GM23338 (cell line): Measurements from ENCODE around the gene REEP1. TPM values are rescaled to one million over a fixed set of nuclear protein-coding genes. Genes with fewer than 3 reads are reported as not detected.

Source experiments
- ATAC-seq: fragments of 200-7000 bp; cut with Tn5 transposase; 3 replicates; pipeline ENCODE4 v1.9.1; 2020
- DNase-seq: peaks from one replicate; pipeline ENCODE4 v3.0.0-alpha.2; 2015; ENCODE audit warnings: low spot score
- H2AFZ ChIP-seq: fragments of 200-600 bp; sonication (generic); 2 replicates; pipeline ENCODE4 v1.8.0; 2016; ENCODE audit warnings: antibody characterized with exemption, mild to moderate bottlenecking, moderate library complexity
- H3F3A ChIP-seq: fragments of 200-600 bp; sonication (generic); replicated peaks from 2 replicates; pipeline ENCODE4 v1.8.0; 2017; ENCODE audit warnings: antibody characterized with exemption, mixed run types, low read depth
- H3K27ac ChIP-seq: fragments of 200-600 bp; sonication (generic); 2 replicates; pipeline ENCODE4 v1.6.1; 2016; ENCODE audit warnings: low read depth
- H3K27me3 ChIP-seq: fragments of 200-600 bp; sonication (generic); 2 replicates; pipeline ENCODE4 v1.8.0; 2016; ENCODE audit warnings: mild to moderate bottlenecking, mixed run types, moderate library complexity; ENCODE audit not compliant: insufficient read depth
- H3K36me3 ChIP-seq: fragments of 200-600 bp; sonication (generic); 2 replicates; pipeline ENCODE4 v1.8.0; 2016; ENCODE audit warnings: mild to moderate bottlenecking; ENCODE audit not compliant: insufficient read depth
- H3K4me1 ChIP-seq: fragments of 200-600 bp; sonication (generic); 2 replicates; pipeline ENCODE4 v1.8.0; 2016; ENCODE audit warnings: mild to moderate bottlenecking, moderate library complexity; ENCODE audit not compliant: insufficient read depth
- H3K4me2 ChIP-seq: fragments of 200-600 bp; sonication (generic); 2 replicates; pipeline ENCODE4 v1.7.1; 2017; ENCODE audit warnings: mixed run types
- H3K4me3 ChIP-seq: fragments of 200-600 bp; sonication (generic); 2 replicates; pipeline ENCODE4 v1.6.1; 2016; ENCODE audit warnings: mixed run types
- H3K79me2 ChIP-seq: fragments of 200-600 bp; sonication (generic); replicated peaks from 2 replicates; pipeline ENCODE4 v1.8.0; 2017; ENCODE audit warnings: mild to moderate bottlenecking; ENCODE audit not compliant: insufficient read depth
- H3K9me2 ChIP-seq: fragments of 200-600 bp; sonication (generic); 2 replicates; pipeline ENCODE4 v1.8.0; 2017; ENCODE audit not compliant: insufficient read depth
- H4K20me1 ChIP-seq: fragments of 200-600 bp; sonication (generic); replicated peaks from 2 replicates; pipeline ENCODE4 v1.8.0; 2017; ENCODE audit warnings: mild to moderate bottlenecking; ENCODE audit not compliant: insufficient read depth
- H3K27ac Mint-ChIP-seq: 2 replicates; pipeline ENCODE4 v1.8.0; 2020; ENCODE audit warnings: inconsistent platforms, mild to moderate bottlenecking, moderate library complexity, mixed read lengths
- H3K27me3 Mint-ChIP-seq: 3 replicates; pipeline ENCODE4 v1.8.0; 2022; ENCODE audit warnings: low read depth, mild to moderate bottlenecking, moderate library complexity, mixed read lengths, inconsistent platforms; ENCODE audit not compliant: insufficient read depth, poor library complexity
- H3K36me3 Mint-ChIP-seq: 3 replicates; pipeline ENCODE4 v1.8.0; 2021; ENCODE audit warnings: low read depth, mild to moderate bottlenecking, inconsistent platforms, moderate library complexity, mixed read lengths
- H3K4me1 Mint-ChIP-seq: 3 replicates; pipeline ENCODE4 v1.8.0; 2020; ENCODE audit warnings: mild to moderate bottlenecking, inconsistent platforms, mixed read lengths
- H3K4me3 Mint-ChIP-seq: 3 replicates; pipeline ENCODE4 v1.8.0; 2021; ENCODE audit warnings: moderate library complexity, mild to moderate bottlenecking, inconsistent platforms, mixed read lengths
- H3K9me3 Mint-ChIP-seq: 3 replicates; pipeline ENCODE4 v1.8.0; 2020; ENCODE audit warnings: moderate library complexity, mild to moderate bottlenecking, inconsistent platforms, mixed read lengths
- CREB1 ChIP-seq: fragments of 250-450 bp; sonication (Bioruptor Pico); IDR thresholded peaks from 2 replicates; pipeline ENCODE4 v1.5.0; 2020; ENCODE audit warnings: low read depth, mild to moderate bottlenecking, moderate library complexity
- CTCF ChIP-seq, 2 experiments: fragments of 200-600 bp in 1 of 2; sonication (generic) in 1 of 2; conservative IDR thresholded peaks; 2 replicates each; pipeline versions ENCODE4 v1.5.1 to v1.6.1; 2016 to 2017; ENCODE audit warnings: antibody characterized with exemption in 2 of 2, low read depth in 2 of 2, mild to moderate bottlenecking in 2 of 2, moderate library complexity in 1 of 2
- EZH2 ChIP-seq: fragments of 200-600 bp; sonication (generic); IDR thresholded peaks from one replicate; pipeline ENCODE4 v1.8.0; 2017; ENCODE audit warnings: antibody characterized with exemption, mild to moderate bottlenecking, low read depth; ENCODE audit not compliant: unreplicated experiment
- EZH2phosphoT487 ChIP-seq: fragments of 200-600 bp; sonication (generic); IDR thresholded peaks from one replicate; pipeline ENCODE4 v1.8.1; 2018; ENCODE audit warnings: antibody characterized with exemption; ENCODE audit not compliant: unreplicated experiment
- NANOG ChIP-seq: IDR thresholded peaks from 2 replicates; pipeline ENCODE4 v1.6.1; 2016; ENCODE audit warnings: antibody characterized with exemption, borderline replicate concordance
- POLR2AphosphoS5 ChIP-seq: IDR thresholded peaks from 2 replicates; pipeline ENCODE4 v1.6.1; 2016; ENCODE audit warnings: antibody characterized with exemption, low read depth
- REST ChIP-seq: IDR thresholded peaks from one replicate; pipeline ENCODE4 v1.6.1; 2018; ENCODE audit warnings: antibody characterized with exemption; ENCODE audit not compliant: unreplicated experiment
- STAT1 ChIP-seq: IDR thresholded peaks from one replicate; pipeline ENCODE4 v1.6.1; 2016; ENCODE audit warnings: antibody characterized with exemption; ENCODE audit not compliant: unreplicated experiment
- ZNF462 ChIP-seq: fragments of 250-450 bp; sonication (Bioruptor Pico); IDR thresholded peaks from 2 replicates; pipeline ENCODE4 v1.5.0; 2020; ENCODE audit warnings: mild to moderate bottlenecking, moderate library complexity
- polyA plus RNA-seq: library from polyadenylated mRNA; unstranded; fragments of >200 nt; fragmentation: Nextera tagmentation; extraction: Ambion mirVana; gene quantifications from 2 replicates; pipeline ENCODE4 v1.2.1, GENCODE V29; 2016
- total RNA-seq: library from RNA; depleted of rRNA; stranded (reverse); fragments of >200 nt; shearing (Covaris generic); gene quantifications from 2 replicates; pipeline ENCODE4 v1.2.3, GENCODE V29; 2014

Gene REEP1
- total and polyA plus RNA-seq, 2 experiments from 2014 or later: 1.6 to 1.8 TPM

- TF ChIP-seq ZNF462 (CRISPR knock-in tag) (no peak), STAT1 (no peak), CTCF (conservative IDR thresholded peaks at IDR 0.05; ENCODE audit: low read depth in 2 of 2) (no peak), POLR2AphosphoS5 (no peak), EZH2 (no peak)
These were observed 106.5 kb downstream of the REEP1 start (continued) for GRCh38 chr2:86230961-86231360.

- H3F3A ChIP-seq: no peaks in the 10 kb centered on the region
- peaks cover 18% of the 10 kb centered on the region for H3K4me1 Mint-ChIP-seq
- H4K20me1 ChIP-seq: no peaks in the 10 kb centered on the region
- H3K9me2 ChIP-seq: no peaks in the 10 kb centered on the region
- H3K27ac Mint-ChIP-seq: no peak overlapping the region
- no peaks in the 10 kb centered on the region for H3K79me2 ChIP-seq
- no peaks in the 10 kb centered on the region for H3K27me3 ChIP-seq
- no peaks in the 10 kb centered on the region for H3K36me3 Mint-ChIP-seq
- peaks cover 6% of the 10 kb centered on the region for H3K27me3 Mint-ChIP-seq
- no peak overlapping the region for H3K4me2 ChIP-seq
- DNase-seq: no peak
- peaks cover 7% of the 10 kb centered on the region; the same call in 1 of the 2 replicates for H3K4me1 ChIP-seq
- no peaks in the 10 kb centered on the region for H3K9me3 Mint-ChIP-seq
- H2AFZ ChIP-seq: no peak overlapping the region
- no peak overlapping the region for H3K27ac ChIP-seq
- H3K4me3 ChIP-seq: no peak overlapping the region
- no peaks in the 10 kb centered on the region for H3K36me3 ChIP-seq
- H3K4me3 Mint-ChIP-seq: no peak overlapping the region
- no peak for ATAC-seq
- TF ChIP-seq REST: no peak
- TF ChIP-seq CTCF (conservative IDR thresholded peaks at IDR 0.05; ENCODE audit: low read depth in 2 of 2): no peak
- TF ChIP-seq EZH2phosphoT487: no peak
- TF ChIP-seq NANOG: no peak
- TF ChIP-seq CREB1 (CRISPR knock-in tag): no peak
These were observed 108.2 kb downstream of the REEP1 start for GRCh38 chr2:86229221-86229620.
